ENCODE data around the gene ENTPD8.

The ENTPD8 gene

GRCh38 chr9:137404961-137405567, 36.1 kb downstream of the ENTPD8 start:
- H3K4me3 ChIP-seq (replicated peaks; ENCODE audit: insufficient read depth, low read length), result no peak overlapping the region
- DNase-seq (ENCODE audit: low read depth in 1 of 2, low spot score in 1 of 2), result no peak
- TF ChIP-seq, protein P1, sequence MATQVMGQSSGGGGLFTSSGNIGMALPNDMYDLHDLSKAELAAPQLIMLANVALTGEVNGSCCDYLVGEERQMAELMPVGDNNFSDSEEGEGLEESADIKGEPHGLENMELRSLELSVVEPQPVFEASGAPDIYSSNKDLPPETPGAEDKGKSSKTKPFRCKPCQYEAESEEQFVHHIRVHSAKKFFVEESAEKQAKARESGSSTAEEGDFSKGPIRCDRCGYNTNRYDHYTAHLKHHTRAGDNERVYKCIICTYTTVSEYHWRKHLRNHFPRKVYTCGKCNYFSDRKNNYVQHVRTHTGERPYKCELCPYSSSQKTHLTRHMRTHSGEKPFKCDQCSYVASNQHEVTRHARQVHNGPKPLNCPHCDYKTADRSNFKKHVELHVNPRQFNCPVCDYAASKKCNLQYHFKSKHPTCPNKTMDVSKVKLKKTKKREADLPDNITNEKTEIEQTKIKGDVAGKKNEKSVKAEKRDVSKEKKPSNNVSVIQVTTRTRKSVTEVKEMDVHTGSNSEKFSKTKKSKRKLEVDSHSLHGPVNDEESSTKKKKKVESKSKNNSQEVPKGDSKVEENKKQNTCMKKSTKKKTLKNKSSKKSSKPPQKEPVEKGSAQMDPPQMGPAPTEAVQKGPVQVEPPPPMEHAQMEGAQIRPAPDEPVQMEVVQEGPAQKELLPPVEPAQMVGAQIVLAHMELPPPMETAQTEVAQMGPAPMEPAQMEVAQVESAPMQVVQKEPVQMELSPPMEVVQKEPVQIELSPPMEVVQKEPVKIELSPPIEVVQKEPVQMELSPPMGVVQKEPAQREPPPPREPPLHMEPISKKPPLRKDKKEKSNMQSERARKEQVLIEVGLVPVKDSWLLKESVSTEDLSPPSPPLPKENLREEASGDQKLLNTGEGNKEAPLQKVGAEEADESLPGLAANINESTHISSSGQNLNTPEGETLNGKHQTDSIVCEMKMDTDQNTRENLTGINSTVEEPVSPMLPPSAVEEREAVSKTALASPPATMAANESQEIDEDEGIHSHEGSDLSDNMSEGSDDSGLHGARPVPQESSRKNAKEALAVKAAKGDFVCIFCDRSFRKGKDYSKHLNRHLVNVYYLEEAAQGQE (IDR thresholded peaks at IDR 0.05; ENCODE audit: insufficient replicate concordance, low read depth), result no peak
- no peak for TF ChIP-seq SPI1 (IDR thresholded peaks at IDR 0.05; ENCODE audit: borderline replicate concordance, low read depth)
- TF ChIP-seq POLR2AphosphoS5 (IDR thresholded peaks at IDR 0.05; ENCODE audit: low read depth), result no peak
- TF ChIP-seq GABPA (IDR thresholded peaks at IDR 0.05; ENCODE audit: low read depth), result no peak
- TF ChIP-seq CTCF (IDR thresholded peaks at IDR 0.05; ENCODE audit: insufficient read depth, low read length), result no peak
- no peak overlapping the region for H3K27ac ChIP-seq (replicated peaks)
- H3K27me3 ChIP-seq (ENCODE audit: insufficient read depth, poor library complexity, severe bottlenecking), result no peaks in the 10 kb centered on the region

DNA sequence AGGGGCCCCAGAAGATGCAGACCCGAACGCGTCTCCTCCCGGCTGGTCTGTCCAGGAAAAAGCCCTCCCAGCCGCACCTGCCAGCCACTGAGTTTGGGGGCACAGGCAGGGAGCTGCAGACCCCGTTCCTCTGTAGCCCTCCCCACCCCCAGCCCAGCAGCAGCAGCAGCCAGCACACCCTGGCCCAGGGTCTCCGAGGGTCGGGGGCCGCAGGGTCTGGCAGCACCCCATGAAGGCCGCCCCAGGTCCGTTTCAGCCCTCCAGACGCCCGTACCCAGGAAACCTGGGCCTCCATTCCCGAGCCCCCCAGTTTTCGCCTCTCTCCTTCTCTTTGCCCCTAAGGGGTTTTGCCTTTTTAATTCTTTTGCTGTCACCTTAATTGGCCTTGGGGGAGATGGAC, 37.9 kb downstream of the ENTPD8 start:
- TF ChIP-seq GABPA (IDR thresholded peaks at IDR 0.05; ENCODE audit: low read depth) (no peak), SPI1 (IDR thresholded peaks at IDR 0.05; ENCODE audit: borderline replicate concordance, low read depth) (no peak), POLR2AphosphoS5 (IDR thresholded peaks at IDR 0.05; ENCODE audit: low read depth) (no peak), CTCF (IDR thresholded peaks at IDR 0.05; ENCODE audit: insufficient read depth, low read length) (no peak)
- TF ChIP-seq, protein P1 (IDR thresholded peaks at IDR 0.05; ENCODE audit: insufficient replicate concordance, low read depth), result no peak
- Histone ChIP-seq H3K27me3 (ENCODE audit: insufficient read depth, poor library complexity, severe bottlenecking) (no peaks in the 10 kb centered on the region), H3K27ac (replicated peaks) (no peak overlapping the region), H3K4me3 (replicated peaks; ENCODE audit: insufficient read depth, low read length) (no peak overlapping the region)
- no peak for DNase-seq (ENCODE audit: low read depth in 1 of 2, low spot score in 1 of 2)

DNA sequence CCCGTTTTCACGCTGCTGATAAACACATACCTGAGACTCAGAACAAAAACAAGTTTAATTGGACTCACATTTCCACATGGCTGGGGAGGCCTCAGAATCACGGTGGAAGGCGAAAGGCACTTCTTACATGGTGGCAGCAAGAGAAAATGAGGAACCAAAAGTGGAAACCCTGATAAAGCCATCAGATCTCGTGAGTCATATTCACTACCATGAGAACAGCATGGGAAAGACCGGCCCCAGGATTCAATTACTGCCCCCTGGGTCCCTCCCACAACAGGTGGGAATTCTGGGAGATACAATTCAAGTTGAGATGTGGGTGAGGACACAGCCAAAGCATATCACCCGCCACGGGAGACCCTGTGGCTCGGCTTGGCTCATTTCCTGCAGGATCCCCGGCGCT, 38.4 kb downstream of the ENTPD8 start:
- Histone ChIP-seq H3K27me3 (ENCODE audit: insufficient read depth, poor library complexity, severe bottlenecking) (no peaks in the 10 kb centered on the region), H3K4me3 (replicated peaks; ENCODE audit: insufficient read depth, low read length) (no peak overlapping the region), H3K27ac (replicated peaks) (no peak overlapping the region)
- DNase-seq (ENCODE audit: low read depth in 1 of 2, low spot score in 1 of 2), result no peak
- TF ChIP-seq, protein P1 (IDR thresholded peaks at IDR 0.05; ENCODE audit: insufficient replicate concordance, low read depth), result no peak
- no peak for TF ChIP-seq POLR2AphosphoS5 (IDR thresholded peaks at IDR 0.05; ENCODE audit: low read depth)
- TF ChIP-seq GABPA (IDR thresholded peaks at IDR 0.05; ENCODE audit: low read depth), result no peak
- no peak for TF ChIP-seq CTCF (IDR thresholded peaks at IDR 0.05; ENCODE audit: insufficient read depth, low read length)
- TF ChIP-seq SPI1 (IDR thresholded peaks at IDR 0.05; ENCODE audit: borderline replicate concordance, low read depth), result no peak
